Chondrocyte (in vitro differentiated cells): Measurements from ENCODE around the gene USO1. TPM values are rescaled to one million over a fixed set of nuclear protein-coding genes. Genes with fewer than 3 reads are reported as not detected.

Experiments used
- DNase-seq: peaks from one replicate; pipeline ENCODE4 v3.0.0; 2021; ENCODE audit warnings: mixed read lengths, low spot score
- H3K27ac Mint-ChIP-seq: one replicate; pipeline ENCODE4 v1.8.0; 2021; ENCODE audit warnings: mild to moderate bottlenecking, moderate library complexity, mixed read lengths; ENCODE audit not compliant: unreplicated experiment
- H3K27me3 Mint-ChIP-seq: 2 replicates; pipeline ENCODE4 v1.8.0; 2021; ENCODE audit warnings: low read depth, mixed read lengths
- H3K36me3 Mint-ChIP-seq: 2 replicates; pipeline ENCODE4 v1.8.0; 2021; ENCODE audit warnings: low read depth, mixed read lengths
- H3K4me1 Mint-ChIP-seq: 2 replicates; pipeline ENCODE4 v1.8.0; 2021; ENCODE audit warnings: low read depth, mild to moderate bottlenecking, mixed read lengths
- H3K4me3 Mint-ChIP-seq: one replicate; pipeline ENCODE4 v1.8.0; 2021; ENCODE audit warnings: mild to moderate bottlenecking, moderate library complexity, mixed read lengths; ENCODE audit not compliant: unreplicated experiment
- H3K9me3 Mint-ChIP-seq: 2 replicates; pipeline ENCODE4 v1.8.0; 2021; ENCODE audit warnings: low read depth, mixed read lengths
- total RNA-seq: library from RNA; stranded (reverse); gene quantifications from 3 replicates; pipeline ENCODE4 v1.2.1, GENCODE V29; 2021
- TF ChIP-seq, protein P1 (sequence below): fragments of 200-600 bp; sonication (generic); IDR thresholded peaks from 2 replicates; pipeline ENCODE4 v1.5.0; 2021; ENCODE audit warnings: antibody characterized with exemption, mild to moderate bottlenecking, moderate library complexity

USO1 gene
- total RNA-seq, 1 donor from 2014 or later: 86.4 TPM

- Mint-ChIP-seq H3K9me3 (no peaks in the 10 kb centered on the region), H3K36me3 (no peaks in the 10 kb centered on the region), H3K27me3 (no peaks in the 10 kb centered on the region), H3K27ac (no peak overlapping the region), H3K4me1 (peaks cover 39% of the 10 kb centered on the region), H3K4me3 (no peak overlapping the region)
- DNase-seq: no peak
- TF ChIP-seq, protein P1, sequence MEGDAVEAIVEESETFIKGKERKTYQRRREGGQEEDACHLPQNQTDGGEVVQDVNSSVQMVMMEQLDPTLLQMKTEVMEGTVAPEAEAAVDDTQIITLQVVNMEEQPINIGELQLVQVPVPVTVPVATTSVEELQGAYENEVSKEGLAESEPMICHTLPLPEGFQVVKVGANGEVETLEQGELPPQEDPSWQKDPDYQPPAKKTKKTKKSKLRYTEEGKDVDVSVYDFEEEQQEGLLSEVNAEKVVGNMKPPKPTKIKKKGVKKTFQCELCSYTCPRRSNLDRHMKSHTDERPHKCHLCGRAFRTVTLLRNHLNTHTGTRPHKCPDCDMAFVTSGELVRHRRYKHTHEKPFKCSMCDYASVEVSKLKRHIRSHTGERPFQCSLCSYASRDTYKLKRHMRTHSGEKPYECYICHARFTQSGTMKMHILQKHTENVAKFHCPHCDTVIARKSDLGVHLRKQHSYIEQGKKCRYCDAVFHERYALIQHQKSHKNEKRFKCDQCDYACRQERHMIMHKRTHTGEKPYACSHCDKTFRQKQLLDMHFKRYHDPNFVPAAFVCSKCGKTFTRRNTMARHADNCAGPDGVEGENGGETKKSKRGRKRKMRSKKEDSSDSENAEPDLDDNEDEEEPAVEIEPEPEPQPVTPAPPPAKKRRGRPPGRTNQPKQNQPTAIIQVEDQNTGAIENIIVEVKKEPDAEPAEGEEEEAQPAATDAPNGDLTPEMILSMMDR: no peak
Observed at GRCh38 chr4:75741027-75741426, 16.6 kb downstream of the USO1 start.

DNA sequence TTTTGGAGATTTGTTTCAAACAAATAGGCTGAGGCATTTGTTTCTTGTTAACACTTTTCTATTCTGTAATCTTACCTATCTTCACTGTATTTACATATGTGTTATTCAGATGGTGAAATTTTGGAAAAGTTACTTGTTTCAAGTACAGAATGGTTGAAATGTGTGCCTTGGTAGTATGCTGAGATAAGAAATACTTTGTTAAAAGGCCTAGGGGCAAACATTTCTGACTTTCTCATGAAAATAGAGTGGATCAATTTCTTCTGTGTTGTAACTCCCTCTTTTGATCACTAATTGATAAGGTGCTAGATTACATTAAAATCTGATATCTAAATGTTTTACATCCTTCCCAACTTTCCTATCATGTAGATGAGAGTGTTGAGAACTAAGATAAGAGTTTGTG is 18.1 kb downstream of the USO1 start:
- DNase-seq: no peak
- Mint-ChIP-seq H3K4me1 (peaks cover 34% of the 10 kb centered on the region), H3K36me3 (no peaks in the 10 kb centered on the region), H3K27me3 (no peaks in the 10 kb centered on the region), H3K4me3 (no peak overlapping the region), H3K27ac (no peak overlapping the region), H3K9me3 (no peaks in the 10 kb centered on the region)
- TF ChIP-seq, protein P1: no peak

DNA sequence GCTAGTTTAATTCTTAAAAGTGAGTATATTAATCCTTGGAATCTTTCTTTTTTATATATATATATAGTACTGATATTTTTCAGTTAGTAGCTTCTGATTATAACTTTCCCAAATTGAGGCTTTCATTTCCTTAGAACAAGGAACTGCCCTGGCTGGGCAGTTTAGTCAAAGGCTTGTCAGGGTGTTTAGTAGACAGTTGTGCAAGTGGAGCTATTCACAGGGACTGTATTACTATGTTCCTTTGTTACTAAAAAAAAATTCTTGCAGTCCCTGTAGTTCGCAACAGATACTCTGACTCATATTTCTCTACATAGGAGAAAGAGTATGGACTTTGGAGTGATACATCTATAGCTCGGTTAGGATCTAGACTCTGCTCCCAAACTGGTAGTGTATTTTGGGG is 20.8 kb downstream of the USO1 start:
- Mint-ChIP-seq H3K4me1 (peaks cover 33% of the 10 kb centered on the region), H3K27ac (peak overlapping the region; percentile 62), H3K9me3 (no peaks in the 10 kb centered on the region), H3K4me3 (no peak overlapping the region), H3K36me3 (no peaks in the 10 kb centered on the region), H3K27me3 (no peaks in the 10 kb centered on the region)
- DNase-seq: no peak
- TF ChIP-seq, protein P1: no peak

DNA sequence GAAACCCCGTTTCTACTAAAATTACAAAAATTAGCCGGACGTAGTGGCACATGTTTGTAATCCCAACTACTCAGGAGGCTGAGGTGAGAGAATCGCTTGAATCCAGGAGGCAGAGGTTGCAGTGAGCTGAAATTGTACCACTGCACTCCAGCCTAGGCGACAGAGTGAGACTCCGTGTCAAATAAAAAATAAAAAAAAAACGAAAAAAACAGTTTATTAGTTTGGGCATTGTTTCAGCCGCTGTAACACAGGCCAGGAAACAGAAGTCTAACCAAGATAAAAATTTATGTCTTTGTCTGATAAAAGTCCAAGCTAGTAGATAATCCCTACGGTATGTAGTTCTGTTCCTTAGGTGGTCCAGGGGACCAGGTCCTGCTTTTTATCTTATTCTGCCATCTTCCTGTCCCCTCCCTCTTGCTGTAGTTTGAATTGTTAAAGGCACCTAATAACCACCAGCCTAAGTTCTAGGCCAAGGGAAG is 21.4 kb downstream of the USO1 start:
- H3K4me1 Mint-ChIP-seq: peaks cover 33% of the 10 kb centered on the region
- TF ChIP-seq, protein P1: no peak
- no peaks in the 10 kb centered on the region for H3K36me3 Mint-ChIP-seq
- no peak for DNase-seq
- no peaks in the 10 kb centered on the region for H3K27me3 Mint-ChIP-seq
- no peaks in the 10 kb centered on the region for H3K9me3 Mint-ChIP-seq
- peak overlapping the region; percentile 57 for H3K27ac Mint-ChIP-seq
- H3K4me3 Mint-ChIP-seq: no peak overlapping the region

DNA sequence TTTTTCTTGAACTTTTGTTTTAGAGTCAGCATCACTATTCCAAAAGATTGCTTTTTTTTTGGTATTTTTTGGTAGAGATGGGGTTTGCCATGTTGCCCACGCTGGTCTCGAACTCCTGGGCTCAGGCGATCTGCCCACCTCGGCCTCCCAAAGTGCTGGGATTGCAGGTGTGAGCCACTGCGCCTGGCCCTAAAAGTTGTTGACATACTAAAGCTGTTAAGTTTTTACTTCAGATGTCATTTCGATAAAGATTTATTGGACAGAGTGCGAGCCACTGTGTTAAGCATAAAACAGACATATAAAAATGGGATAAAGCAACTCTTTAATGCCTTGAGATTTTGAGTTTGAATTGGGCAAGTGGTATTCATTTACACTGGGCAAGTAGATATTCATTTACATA is 28.3 kb downstream of the USO1 start:
- no peaks in the 10 kb centered on the region for H3K27me3 Mint-ChIP-seq
- TF ChIP-seq, protein P1: no peak
- H3K4me1 Mint-ChIP-seq: no peaks in the 10 kb centered on the region
- DNase-seq: no peak
- H3K36me3 Mint-ChIP-seq: peaks cover 20% of the 10 kb centered on the region
- no peak overlapping the region for H3K27ac Mint-ChIP-seq
- H3K4me3 Mint-ChIP-seq: no peak overlapping the region
- peaks cover 4% of the 10 kb centered on the region for H3K9me3 Mint-ChIP-seq
